Measurements from ENCODE around the gene METTL22. TPM values are rescaled to one million over a fixed set of nuclear protein-coding genes. Genes with fewer than 3 reads are reported as not detected.

Gene METTL22
- total RNA-seq, 1 experiment from 2014 or later, result 14.6 TPM

DNA sequence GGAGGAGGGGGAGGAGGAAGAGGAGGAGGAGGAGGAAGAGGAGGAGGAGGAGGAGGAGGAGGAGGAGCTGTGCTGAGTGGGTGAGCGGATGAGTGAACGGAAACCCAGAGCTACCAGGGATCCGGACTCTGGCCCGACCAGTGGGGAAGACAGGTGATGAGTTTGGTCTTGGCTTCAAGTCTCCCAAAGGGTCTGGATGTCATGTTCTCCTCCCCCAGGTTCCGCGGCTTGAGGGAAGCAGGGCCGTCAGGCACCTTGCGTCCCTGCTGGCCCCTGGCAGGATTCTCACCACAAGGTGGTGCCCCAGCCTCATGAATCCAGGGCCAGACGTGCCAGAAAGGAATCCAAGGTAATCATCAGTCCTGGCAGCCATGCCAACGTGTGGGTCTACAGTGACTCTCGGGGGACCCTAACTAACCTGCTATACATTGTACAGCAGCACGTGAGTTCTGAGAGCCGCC is 39.4 kb downstream of the METTL22 start:
- no peak overlapping the region for H3K4me3 ChIP-seq (ENCODE audit: low read length)
- ATAC-seq, result peak; percentile 89
- no peaks in the 10 kb centered on the region for H3F3A ChIP-seq (ENCODE audit: low read length, unreplicated experiment)
- peak; percentile 78 for DNase-seq
- BruUV-seq (replicated peaks), result no TSS peak
- H2AFZ ChIP-seq (ENCODE audit: low read length), result peak overlapping the region; percentile 30; the same call in 1 of the 2 replicates
- no peaks in the 10 kb centered on the region for H3K9me3 ChIP-seq (ENCODE audit: low read length)
- no peaks in the 10 kb centered on the region for H3K27me3 ChIP-seq (ENCODE audit: low read length)
- intact Hi-C loops (cut with micrococcal nuclease), result loop anchor here (1.0 kb wide), 2 partner anchors 131 to 219 kb away; no protein-coding TSS in a partner anchor
- no peaks in the 10 kb centered on the region for H4K20me1 ChIP-seq (ENCODE audit: low read length)
- no peaks in the 10 kb centered on the region for H3K36me3 ChIP-seq (ENCODE audit: low read depth, low read length)
- CTCF ChIA-PET, result interaction anchor here (0.6 kb wide), 2 partner anchors 275 to 276 kb away, joined by 5 to 7 read pairs; no protein-coding TSS in a partner anchor
- no peak overlapping the region for H3K27ac ChIP-seq (ENCODE audit: low read length)
- H3K9me2 ChIP-seq (replicated peaks; ENCODE audit: low read length), result no peaks in the 10 kb centered on the region
- no peaks in the 10 kb centered on the region for H3K79me2 ChIP-seq (ENCODE audit: low read length)
- TF ChIP-seq EZH2 (IDR thresholded peaks at IDR 0.05; ENCODE audit: low read length, unreplicated experiment), result no peak
- TF ChIP-seq, protein P1, sequence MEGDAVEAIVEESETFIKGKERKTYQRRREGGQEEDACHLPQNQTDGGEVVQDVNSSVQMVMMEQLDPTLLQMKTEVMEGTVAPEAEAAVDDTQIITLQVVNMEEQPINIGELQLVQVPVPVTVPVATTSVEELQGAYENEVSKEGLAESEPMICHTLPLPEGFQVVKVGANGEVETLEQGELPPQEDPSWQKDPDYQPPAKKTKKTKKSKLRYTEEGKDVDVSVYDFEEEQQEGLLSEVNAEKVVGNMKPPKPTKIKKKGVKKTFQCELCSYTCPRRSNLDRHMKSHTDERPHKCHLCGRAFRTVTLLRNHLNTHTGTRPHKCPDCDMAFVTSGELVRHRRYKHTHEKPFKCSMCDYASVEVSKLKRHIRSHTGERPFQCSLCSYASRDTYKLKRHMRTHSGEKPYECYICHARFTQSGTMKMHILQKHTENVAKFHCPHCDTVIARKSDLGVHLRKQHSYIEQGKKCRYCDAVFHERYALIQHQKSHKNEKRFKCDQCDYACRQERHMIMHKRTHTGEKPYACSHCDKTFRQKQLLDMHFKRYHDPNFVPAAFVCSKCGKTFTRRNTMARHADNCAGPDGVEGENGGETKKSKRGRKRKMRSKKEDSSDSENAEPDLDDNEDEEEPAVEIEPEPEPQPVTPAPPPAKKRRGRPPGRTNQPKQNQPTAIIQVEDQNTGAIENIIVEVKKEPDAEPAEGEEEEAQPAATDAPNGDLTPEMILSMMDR (conservative IDR thresholded peaks at IDR 0.05; ENCODE audit: low read depth, low read length), result peak; percentile 72
- no peak for TF ChIP-seq EZH2phosphoT487 (IDR thresholded peaks at IDR 0.05; ENCODE audit: borderline replicate concordance, low read length)
- no peak overlapping the region for H3K9ac ChIP-seq (ENCODE audit: low read length)
- POLR2A ChIA-PET (ENCODE audit: unreplicated experiment), result no interaction called here
- peak overlapping the region; percentile 49; the same call in 1 of the 2 replicates for H3K4me2 ChIP-seq (ENCODE audit: low read length)
- H3K4me1 ChIP-seq (ENCODE audit: insufficient read depth, low read length), result no peaks in the 10 kb centered on the region

DNA sequence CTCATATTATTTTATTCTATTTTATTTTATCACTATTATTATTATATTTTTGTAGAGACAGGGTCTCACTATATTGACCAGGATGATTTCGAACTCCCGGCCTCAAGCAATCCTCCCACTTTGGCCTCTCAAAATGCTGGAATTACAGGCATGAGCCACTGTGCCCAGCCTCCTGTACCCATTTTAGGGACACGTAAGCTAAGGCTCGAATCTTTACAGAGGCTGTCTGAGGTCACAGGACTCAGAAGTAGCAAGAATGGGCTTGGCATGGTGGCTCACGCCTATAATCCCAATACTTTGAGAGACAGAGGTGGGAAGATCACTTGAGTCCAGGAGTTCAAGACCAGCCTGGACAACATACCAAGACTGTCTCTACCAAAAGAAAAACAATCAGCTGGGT is 40.2 kb downstream of the METTL22 start:
- Histone ChIP-seq H3K9me3 (ENCODE audit: low read length) (no peaks in the 10 kb centered on the region), H3K36me3 (ENCODE audit: low read depth, low read length) (no peaks in the 10 kb centered on the region), H3K27ac (ENCODE audit: low read length) (no peak overlapping the region), H3K9ac (ENCODE audit: low read length) (no peak overlapping the region), H4K20me1 (ENCODE audit: low read length) (no peaks in the 10 kb centered on the region), H3K4me3 (ENCODE audit: low read length) (no peak overlapping the region), H3K4me1 (ENCODE audit: insufficient read depth, low read length) (no peaks in the 10 kb centered on the region), H3K79me2 (ENCODE audit: low read length) (no peaks in the 10 kb centered on the region), H3K27me3 (ENCODE audit: low read length) (no peaks in the 10 kb centered on the region), H3K4me2 (ENCODE audit: low read length) (no peak overlapping the region), H3F3A (ENCODE audit: low read length, unreplicated experiment) (no peaks in the 10 kb centered on the region), H3K9me2 (replicated peaks; ENCODE audit: low read length) (no peaks in the 10 kb centered on the region), H2AFZ (ENCODE audit: low read length) (no peak overlapping the region)
- intact Hi-C loops (cut with micrococcal nuclease), result loop anchor here (1.0 kb wide), 2 partner anchors 131 to 219 kb away; no protein-coding TSS in a partner anchor
- DNase-seq, result no peak
- no TSS peak for BruUV-seq (replicated peaks)
- TF ChIP-seq, protein P1 (conservative IDR thresholded peaks at IDR 0.05; ENCODE audit: low read depth, low read length), result no peak
- TF ChIP-seq EZH2phosphoT487 (IDR thresholded peaks at IDR 0.05; ENCODE audit: borderline replicate concordance, low read length), result no peak
- no peak for TF ChIP-seq EZH2 (IDR thresholded peaks at IDR 0.05; ENCODE audit: low read length, unreplicated experiment)
- ATAC-seq, result no peak
- CTCF ChIA-PET, result no interaction called here
- POLR2A ChIA-PET (ENCODE audit: unreplicated experiment), result no interaction called here

Measured in PC-3 (cell line).